Measurements from ENCODE around the gene GSDME.

GSDME gene

GRCh38 chr7:24773646-24774045, 16.4 kb upstream of the GSDME start:
- H3K4me1 ChIP-seq (ENCODE audit: control insufficient read depth, insufficient read depth, low read length, unreplicated experiment) = peaks cover 4% of the 10 kb centered on the region
- H3K36me3 ChIP-seq (ENCODE audit: insufficient read depth, low read length) = no peaks in the 10 kb centered on the region
- H3K4me3 ChIP-seq (ENCODE audit: low read depth, low read length) = no peak overlapping the region
- H2AFZ ChIP-seq (ENCODE audit: low read length, unreplicated experiment) = no peak overlapping the region
- no peaks in the 10 kb centered on the region for H3K27me3 ChIP-seq (ENCODE audit: insufficient read depth, low read length)
- H3K27ac ChIP-seq (ENCODE audit: low read depth, low read length) = no peak overlapping the region
- no peaks in the 10 kb centered on the region for H3K79me2 ChIP-seq (ENCODE audit: control insufficient read depth, insufficient read depth, low read length, unreplicated experiment)

DNA sequence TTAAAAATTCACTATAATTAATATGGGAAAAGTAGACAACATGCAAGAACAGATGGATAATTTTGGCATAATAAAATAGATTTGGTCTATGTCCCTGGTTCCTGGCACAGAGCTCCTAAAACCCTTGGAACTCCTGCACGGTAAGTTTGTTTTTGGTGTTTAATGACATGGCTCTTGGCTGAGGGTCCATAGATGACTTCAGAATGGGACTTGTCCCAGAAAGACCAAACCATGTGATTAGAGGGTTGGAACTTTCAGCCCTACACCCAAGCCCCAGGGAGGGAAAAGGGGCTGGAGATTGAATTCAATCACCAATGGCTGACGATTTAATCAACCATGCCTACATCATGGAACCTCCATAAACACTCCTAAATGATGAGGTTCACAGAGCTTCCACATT, 12.6 kb upstream of the GSDME start:
- H3K27ac ChIP-seq (ENCODE audit: low read depth, low read length) = no peak overlapping the region
- H3K27me3 ChIP-seq (ENCODE audit: insufficient read depth, low read length) = no peaks in the 10 kb centered on the region
- no peaks in the 10 kb centered on the region for H3K36me3 ChIP-seq (ENCODE audit: insufficient read depth, low read length)
- no peak overlapping the region for H2AFZ ChIP-seq (ENCODE audit: low read length, unreplicated experiment)
- H3K79me2 ChIP-seq (ENCODE audit: control insufficient read depth, insufficient read depth, low read length, unreplicated experiment) = no peaks in the 10 kb centered on the region
- no peak overlapping the region for H3K4me3 ChIP-seq (ENCODE audit: low read depth, low read length)
- H3K4me1 ChIP-seq (ENCODE audit: control insufficient read depth, insufficient read depth, low read length, unreplicated experiment) = no peaks in the 10 kb centered on the region

GRCh38 chr7:24769014-24769830, 12.0 kb upstream of the GSDME start:
- Histone ChIP-seq H3K36me3 (ENCODE audit: insufficient read depth, low read length) (no peaks in the 10 kb centered on the region), H3K79me2 (ENCODE audit: control insufficient read depth, insufficient read depth, low read length, unreplicated experiment) (no peaks in the 10 kb centered on the region), H3K27ac (ENCODE audit: low read depth, low read length) (no peak overlapping the region), H3K4me1 (ENCODE audit: control insufficient read depth, insufficient read depth, low read length, unreplicated experiment) (no peaks in the 10 kb centered on the region), H2AFZ (ENCODE audit: low read length, unreplicated experiment) (no peak overlapping the region), H3K4me3 (ENCODE audit: low read depth, low read length) (no peak overlapping the region), H3K27me3 (ENCODE audit: insufficient read depth, low read length) (no peaks in the 10 kb centered on the region)

GRCh38 chr7:24767878-24768569, 10.8 kb upstream of the GSDME start:
- no peak overlapping the region for H3K4me3 ChIP-seq (ENCODE audit: low read depth, low read length)
- no peaks in the 10 kb centered on the region for H3K27me3 ChIP-seq (ENCODE audit: insufficient read depth, low read length)
- H3K4me1 ChIP-seq (ENCODE audit: control insufficient read depth, insufficient read depth, low read length, unreplicated experiment) = peaks cover 1% of the 10 kb centered on the region
- no peaks in the 10 kb centered on the region for H3K79me2 ChIP-seq (ENCODE audit: control insufficient read depth, insufficient read depth, low read length, unreplicated experiment)
- no peaks in the 10 kb centered on the region for H3K36me3 ChIP-seq (ENCODE audit: insufficient read depth, low read length)
- H2AFZ ChIP-seq (ENCODE audit: low read length, unreplicated experiment) = no peak overlapping the region
- no peak overlapping the region for H3K27ac ChIP-seq (ENCODE audit: low read depth, low read length)

GRCh38 chr7:24764972-24765744, 7.9 kb upstream of the GSDME start:
- peaks cover 4% of the 10 kb centered on the region for H3K4me1 ChIP-seq (ENCODE audit: control insufficient read depth, insufficient read depth, low read length, unreplicated experiment)
- H3K36me3 ChIP-seq (ENCODE audit: insufficient read depth, low read length) = no peaks in the 10 kb centered on the region
- H2AFZ ChIP-seq (ENCODE audit: low read length, unreplicated experiment) = no peak overlapping the region
- no peak overlapping the region for H3K27ac ChIP-seq (ENCODE audit: low read depth, low read length)
- no peaks in the 10 kb centered on the region for H3K79me2 ChIP-seq (ENCODE audit: control insufficient read depth, insufficient read depth, low read length, unreplicated experiment)
- no peaks in the 10 kb centered on the region for H3K27me3 ChIP-seq (ENCODE audit: insufficient read depth, low read length)
- H3K4me3 ChIP-seq (ENCODE audit: low read depth, low read length) = no peak overlapping the region

- peaks cover 4% of the 10 kb centered on the region for H3K4me1 ChIP-seq (ENCODE audit: control insufficient read depth, insufficient read depth, low read length, unreplicated experiment)
- H3K27me3 ChIP-seq (ENCODE audit: insufficient read depth, low read length) = no peaks in the 10 kb centered on the region
- no peak overlapping the region for H3K27ac ChIP-seq (ENCODE audit: low read depth, low read length)
- no peak overlapping the region for H2AFZ ChIP-seq (ENCODE audit: low read length, unreplicated experiment)
- H3K36me3 ChIP-seq (ENCODE audit: insufficient read depth, low read length) = no peaks in the 10 kb centered on the region
- H3K79me2 ChIP-seq (ENCODE audit: control insufficient read depth, insufficient read depth, low read length, unreplicated experiment) = no peaks in the 10 kb centered on the region
- no peak overlapping the region for H3K4me3 ChIP-seq (ENCODE audit: low read depth, low read length)
Measured at GRCh38 chr7:24764011-24764410, 6.7 kb upstream of the GSDME start.

DNA sequence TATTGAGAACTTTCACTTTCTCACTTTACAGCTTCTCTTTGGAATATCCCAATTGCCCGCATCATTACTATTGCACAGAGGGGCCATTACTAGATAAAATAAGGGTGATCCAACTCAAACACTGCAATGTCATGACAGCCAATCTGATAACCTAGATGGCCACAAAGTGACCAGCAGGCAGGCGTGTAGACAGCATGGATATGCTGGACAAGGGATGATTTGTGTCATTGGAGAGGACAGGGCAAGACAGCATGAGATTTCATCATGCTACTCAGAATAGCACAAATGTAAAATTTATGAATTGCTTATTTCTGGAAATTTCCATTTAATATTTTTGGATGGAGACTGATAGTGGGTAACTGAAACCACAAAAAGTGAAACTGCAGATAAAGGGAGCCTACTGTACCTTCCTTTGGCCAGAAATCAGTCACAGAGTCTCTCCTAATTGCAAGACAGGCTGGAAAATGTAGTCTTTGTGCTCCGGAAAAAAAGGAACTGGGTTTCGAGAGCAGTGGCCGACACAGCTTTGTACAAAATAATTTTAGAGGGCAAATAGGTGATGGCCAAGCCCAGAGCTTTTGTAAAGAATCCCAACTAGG, 6.1 kb upstream of the GSDME start:
- no peaks in the 10 kb centered on the region for H3K27me3 ChIP-seq (ENCODE audit: insufficient read depth, low read length)
- H3K27ac ChIP-seq (ENCODE audit: low read depth, low read length) = no peak overlapping the region
- H3K4me1 ChIP-seq (ENCODE audit: control insufficient read depth, insufficient read depth, low read length, unreplicated experiment) = peaks cover 7% of the 10 kb centered on the region
- H2AFZ ChIP-seq (ENCODE audit: low read length, unreplicated experiment) = peak overlapping the region; percentile 5
- no peaks in the 10 kb centered on the region for H3K36me3 ChIP-seq (ENCODE audit: insufficient read depth, low read length)
- no peaks in the 10 kb centered on the region for H3K79me2 ChIP-seq (ENCODE audit: control insufficient read depth, insufficient read depth, low read length, unreplicated experiment)
- no peak overlapping the region for H3K4me3 ChIP-seq (ENCODE audit: low read depth, low read length)

GRCh38 chr7:24762771-24763170, 5.5 kb upstream of the GSDME start:
- H3K27me3 ChIP-seq (ENCODE audit: insufficient read depth, low read length) = no peaks in the 10 kb centered on the region
- H3K4me1 ChIP-seq (ENCODE audit: control insufficient read depth, insufficient read depth, low read length, unreplicated experiment) = peaks cover 9% of the 10 kb centered on the region
- H2AFZ ChIP-seq (ENCODE audit: low read length, unreplicated experiment) = no peak overlapping the region
- no peak overlapping the region for H3K4me3 ChIP-seq (ENCODE audit: low read depth, low read length)
- H3K79me2 ChIP-seq (ENCODE audit: control insufficient read depth, insufficient read depth, low read length, unreplicated experiment) = no peaks in the 10 kb centered on the region
- H3K27ac ChIP-seq (ENCODE audit: low read depth, low read length) = no peak overlapping the region
- H3K36me3 ChIP-seq (ENCODE audit: insufficient read depth, low read length) = no peaks in the 10 kb centered on the region

- H3K27ac ChIP-seq (ENCODE audit: low read depth, low read length) = no peak overlapping the region
Measured at GRCh38 chr7:24760968-24761367, 3.7 kb upstream of the GSDME start.

GRCh38 chr7:24756545-24757352, 515 bp downstream of the GSDME start:
- Histone ChIP-seq H3K27ac (ENCODE audit: low read depth, low read length) (peak overlapping the region; percentile 85), H2AFZ (ENCODE audit: low read length, unreplicated experiment) (peak overlapping the region; percentile 47)

More at GRCh38 chr7:24760968-24761367, 3.7 kb upstream of the GSDME start:
- H3K27me3 ChIP-seq (ENCODE audit: insufficient read depth, low read length) = no peaks in the 10 kb centered on the region
- H3K36me3 ChIP-seq (ENCODE audit: insufficient read depth, low read length) = no peaks in the 10 kb centered on the region
- H3K4me1 ChIP-seq (ENCODE audit: control insufficient read depth, insufficient read depth, low read length, unreplicated experiment) = peaks cover 14% of the 10 kb centered on the region
- H2AFZ ChIP-seq (ENCODE audit: low read length, unreplicated experiment) = no peak overlapping the region
- no peaks in the 10 kb centered on the region for H3K79me2 ChIP-seq (ENCODE audit: control insufficient read depth, insufficient read depth, low read length, unreplicated experiment)
- H3K4me3 ChIP-seq (ENCODE audit: low read depth, low read length) = no peak overlapping the region

More at GRCh38 chr7:24756545-24757352, 515 bp downstream of the GSDME start:
- Histone ChIP-seq H3K36me3 (ENCODE audit: insufficient read depth, low read length) (no peaks in the 10 kb centered on the region), H3K79me2 (ENCODE audit: control insufficient read depth, insufficient read depth, low read length, unreplicated experiment) (peaks cover 28% of the 10 kb centered on the region), H3K27me3 (ENCODE audit: insufficient read depth, low read length) (no peaks in the 10 kb centered on the region), H3K4me1 (ENCODE audit: control insufficient read depth, insufficient read depth, low read length, unreplicated experiment) (peaks cover 33% of the 10 kb centered on the region), H3K4me3 (ENCODE audit: low read depth, low read length) (peak overlapping the region; percentile 85)

All from ACC112 (cell line).